ENCODE results near the gene NTM. TPM values are rescaled to one million over a fixed set of nuclear protein-coding genes. Genes with fewer than 3 reads are reported as not detected.

NTM gene
- total and polyA plus RNA-seq, 12 donors = 0.26 to 11.5 (median 4.0) TPM

DNA sequence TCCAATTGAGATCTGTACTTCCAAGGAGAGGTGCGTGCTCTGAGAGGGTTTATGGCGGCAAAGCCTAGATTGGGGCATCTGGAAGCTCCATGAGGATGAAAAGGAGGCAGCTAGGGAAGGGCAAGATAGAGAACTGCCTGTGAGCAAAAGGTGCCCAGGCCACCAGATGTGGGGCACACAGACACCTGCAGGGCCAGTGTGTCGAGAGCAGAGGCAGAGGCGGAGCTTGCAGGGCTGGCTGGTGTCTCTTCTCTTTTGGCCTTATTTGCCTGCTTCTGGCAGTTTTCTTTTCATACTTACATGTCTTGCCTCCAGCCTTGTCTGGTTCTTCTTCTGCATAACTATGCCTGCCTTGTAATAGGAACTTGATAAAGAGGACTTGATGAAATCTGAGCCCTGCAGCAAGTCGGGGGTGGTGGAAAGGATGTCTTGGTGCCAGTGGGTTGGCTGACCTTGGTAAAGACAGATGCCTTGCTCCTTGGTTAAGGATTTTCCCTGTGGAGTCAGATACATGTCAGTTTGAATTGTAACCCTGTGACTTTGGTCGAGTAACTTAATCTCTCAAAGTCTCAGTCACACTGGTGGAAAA lies 680.3 kb downstream of the NTM start:
- intact Hi-C loops (cut with DNase I) = no loop called here
- Histone ChIP-seq H3K36me3 (replicated peaks in 1 of 2) (no peaks in the 10 kb centered on the region), H3K9me3 (replicated peaks in 1 of 3) (no peaks in the 10 kb centered on the region), H3K27me3 (no peaks in the 10 kb centered on the region), H3K4me3 (no peak overlapping the region), H3K4me1 (replicated peaks in 1 of 2) (no peaks in the 10 kb centered on the region), H3K27ac (no peak overlapping the region)
- DNase-seq = peak in 1 of 7 donors; percentile 24
- WGBS, 4 donors = 55 to 61% (median 57%) methylated on average over 6 of the region's 6 CpGs
- no peak for TF ChIP-seq POLR2A (IDR thresholded peaks at IDR 0.05)
- TF ChIP-seq, protein P1, sequence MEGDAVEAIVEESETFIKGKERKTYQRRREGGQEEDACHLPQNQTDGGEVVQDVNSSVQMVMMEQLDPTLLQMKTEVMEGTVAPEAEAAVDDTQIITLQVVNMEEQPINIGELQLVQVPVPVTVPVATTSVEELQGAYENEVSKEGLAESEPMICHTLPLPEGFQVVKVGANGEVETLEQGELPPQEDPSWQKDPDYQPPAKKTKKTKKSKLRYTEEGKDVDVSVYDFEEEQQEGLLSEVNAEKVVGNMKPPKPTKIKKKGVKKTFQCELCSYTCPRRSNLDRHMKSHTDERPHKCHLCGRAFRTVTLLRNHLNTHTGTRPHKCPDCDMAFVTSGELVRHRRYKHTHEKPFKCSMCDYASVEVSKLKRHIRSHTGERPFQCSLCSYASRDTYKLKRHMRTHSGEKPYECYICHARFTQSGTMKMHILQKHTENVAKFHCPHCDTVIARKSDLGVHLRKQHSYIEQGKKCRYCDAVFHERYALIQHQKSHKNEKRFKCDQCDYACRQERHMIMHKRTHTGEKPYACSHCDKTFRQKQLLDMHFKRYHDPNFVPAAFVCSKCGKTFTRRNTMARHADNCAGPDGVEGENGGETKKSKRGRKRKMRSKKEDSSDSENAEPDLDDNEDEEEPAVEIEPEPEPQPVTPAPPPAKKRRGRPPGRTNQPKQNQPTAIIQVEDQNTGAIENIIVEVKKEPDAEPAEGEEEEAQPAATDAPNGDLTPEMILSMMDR (IDR thresholded peaks at IDR 0.05) = no peak

DNA sequence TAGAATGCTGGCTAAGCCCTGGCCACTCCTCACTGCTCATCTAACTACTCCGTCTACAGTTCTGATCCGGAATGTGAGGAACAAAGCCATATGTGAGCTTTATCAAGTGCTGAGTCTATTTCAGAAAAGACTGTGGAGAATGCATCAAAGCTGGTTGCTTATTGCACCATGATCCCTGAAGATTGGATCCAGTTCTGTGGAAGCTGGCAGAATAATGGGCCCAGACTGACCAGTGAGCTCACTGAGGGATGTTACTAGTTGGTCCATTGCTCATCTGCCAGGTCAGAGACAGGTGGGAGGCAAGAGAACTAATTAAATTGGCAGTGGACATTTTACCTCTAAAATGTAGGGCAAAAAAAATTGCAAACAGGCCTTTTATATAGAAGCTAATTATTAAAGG lies 681.3 kb downstream of the NTM start:
- Histone ChIP-seq H3K4me3 (no peak overlapping the region), H3K9me3 (replicated peaks in 1 of 3) (no peaks in the 10 kb centered on the region), H3K36me3 (replicated peaks in 1 of 2) (no peaks in the 10 kb centered on the region), H3K27ac (no peak overlapping the region), H3K4me1 (replicated peaks in 1 of 2) (no peaks in the 10 kb centered on the region), H3K27me3 (no peaks in the 10 kb centered on the region)
- intact Hi-C loops (cut with DNase I) = no loop called here
- TF ChIP-seq POLR2A (IDR thresholded peaks at IDR 0.05) = no peak
- TF ChIP-seq, protein P1 (IDR thresholded peaks at IDR 0.05) = no peak
- WGBS, 4 donors = 42 to 100% (median 86%) methylated on average over 2 of the region's 2 CpGs
- DNase-seq = no peak

DNA sequence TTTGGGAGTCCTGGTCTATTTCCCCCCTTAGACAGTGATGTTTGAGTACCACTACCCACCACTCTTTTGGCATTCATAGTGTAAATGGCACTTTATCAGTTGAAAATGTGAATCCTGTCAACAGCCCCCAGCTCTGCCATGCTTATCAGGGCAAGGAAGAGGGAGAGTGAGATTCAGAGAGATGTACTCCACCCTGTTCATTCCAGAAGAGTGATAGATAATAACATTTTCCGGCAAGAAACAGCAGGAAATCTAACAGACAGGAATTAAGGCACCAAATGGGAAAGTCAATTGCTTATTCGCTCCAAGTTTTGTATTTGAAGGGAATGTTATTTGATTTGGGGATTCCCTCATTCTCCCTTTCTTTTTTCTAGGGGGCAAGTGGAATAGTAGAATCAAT lies 681.9 kb downstream of the NTM start:
- WGBS, 4 donors = 75 to 81% (median 80%) methylated on average over 2 of the region's 2 CpGs
- H3K27ac ChIP-seq = no peak overlapping the region
- H3K27me3 ChIP-seq = no peaks in the 10 kb centered on the region
- H3K36me3 ChIP-seq (replicated peaks in 1 of 2) = no peaks in the 10 kb centered on the region
- H3K4me1 ChIP-seq (replicated peaks in 1 of 2) = no peaks in the 10 kb centered on the region
- no peak overlapping the region for H3K4me3 ChIP-seq
- no peaks in the 10 kb centered on the region for H3K9me3 ChIP-seq (replicated peaks in 1 of 3)
- TF ChIP-seq, protein P1 (IDR thresholded peaks at IDR 0.05) = no peak
- TF ChIP-seq POLR2A (IDR thresholded peaks at IDR 0.05) = no peak
- intact Hi-C loops (cut with DNase I) = no loop called here
- no peak for DNase-seq

DNA sequence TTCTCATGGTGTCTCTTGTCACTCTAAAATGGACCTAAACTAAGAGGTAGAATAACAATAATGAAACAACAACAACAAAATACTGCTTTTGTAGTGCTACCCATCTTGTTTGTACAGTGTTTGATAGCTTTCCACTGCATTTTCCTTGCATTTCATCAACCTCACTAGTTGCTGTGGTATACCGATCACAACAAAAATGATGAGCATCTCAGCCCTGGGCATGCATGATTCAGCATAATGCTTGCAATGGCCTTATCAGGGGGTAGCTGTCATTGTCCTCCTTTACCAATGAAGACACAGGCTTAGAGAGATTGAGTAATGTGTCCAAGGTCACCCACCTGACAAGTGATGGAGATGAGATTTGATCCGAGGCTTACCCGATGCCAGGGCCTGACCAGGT lies 682.5 kb downstream of the NTM start:
- intact Hi-C loops (cut with DNase I) = no loop called here
- Histone ChIP-seq H3K9me3 (replicated peaks in 1 of 3) (no peaks in the 10 kb centered on the region), H3K4me3 (no peak overlapping the region), H3K27me3 (no peaks in the 10 kb centered on the region), H3K36me3 (replicated peaks in 1 of 2) (no peaks in the 10 kb centered on the region), H3K4me1 (replicated peaks in 1 of 2) (no peaks in the 10 kb centered on the region), H3K27ac (no peak overlapping the region)
- no peak for TF ChIP-seq POLR2A (IDR thresholded peaks at IDR 0.05)
- TF ChIP-seq, protein P1 (IDR thresholded peaks at IDR 0.05) = no peak
- no peak for DNase-seq
- WGBS, 4 donors = 74 to 90% (median 85%) methylated on average over 3 of the region's 3 CpGs

All from adrenal gland (tissue), 12 donors.